Gastroesophageal sphincter (tissue), 3 donors: Measurements from ENCODE around the gene SLC39A10.

ENCODE experiments used
- CTCF ChIP-seq, 4 experiments: fragments of 200-600 bp in 2 of 4; fragments of 450-650 bp in 2 of 4; sonication (generic) in 1 of 4; IDR thresholded peaks; one replicate each; pipeline ENCODE4 v1.5.1; 2017 to 2019; ENCODE audit warnings: antibody characterized with exemption in 4 of 4, mild to moderate bottlenecking in 2 of 4, moderate library complexity in 2 of 4
- EP300 ChIP-seq: sonication (generic); formaldehyde crosslinking; IDR thresholded peaks from one replicate; pipeline ENCODE4 v1.6.1; 2017; ENCODE audit warnings: antibody characterized with exemption, mild to moderate bottlenecking
- POLR2A ChIP-seq, 2 donors: fragments of 450-650 bp; IDR thresholded peaks; one replicate each; pipeline ENCODE4 v1.6.1; 2017; ENCODE audit warnings: antibody characterized with exemption in 2 of 2, mild to moderate bottlenecking in 2 of 2, moderate library complexity in 1 of 2
- POLR2AphosphoS5 ChIP-seq: sonication (generic); formaldehyde crosslinking; IDR thresholded peaks from one replicate; pipeline ENCODE4 v1.6.1; 2017; ENCODE audit warnings: antibody characterized with exemption

- TF ChIP-seq CTCF (IDR thresholded peaks at IDR 0.05) (no peak), POLR2AphosphoS5 (no peak), EP300 (no peak), POLR2A (IDR thresholded peaks at IDR 0.05) (no peak)
Measured at GRCh38 chr2:195677290-195677689, 20.3 kb downstream of the SLC39A10 start.
